GM12892 (cell line): Measurements from ENCODE around the gene CACNA1E.

Experiments
- POLR2A ChIP-seq: IDR thresholded peaks from 2 replicates; pipeline ENCODE4 v1.6.1; 2011; ENCODE audit warnings: low read depth, low read length, control low read depth
- POLR2AphosphoS5 ChIP-seq: IDR thresholded peaks from 2 replicates; pipeline ENCODE4 v1.6.1; 2011; ENCODE audit warnings: low read depth, low read length, control low read depth

GRCh38 chr1:181817091-181817490 lies 333.8 kb downstream of the CACNA1E start:
- TF ChIP-seq POLR2AphosphoS5 (no peak), POLR2A (no peak)
